ENCODE measurements around the gene GNPNAT1.
"Not testable (repeated sequence)": the region's sequence is repeated elsewhere in the genome, so short reads cannot be mapped to it uniquely, and the experiment has no call there.

GNPNAT1 gene

GRCh38 chr14:52729585-52729924 is 61.9 kb downstream of the GNPNAT1 start:
- DNase-seq (ENCODE audit: insufficient read length, low spot score) (no peak), FAIRE-seq (no peak)
- TF ChIP-seq POLR2A (IDR thresholded peaks at IDR 0.05; ENCODE audit: low read depth, low read length) = no peak

- not testable (repeated sequence) for DNase-seq (ENCODE audit: insufficient read length, low spot score); FAIRE-seq
These were observed 62.4 kb downstream of the GNPNAT1 start for GRCh38 chr14:52729035-52729434.

GRCh38 chr14:52727509-52727908 is 63.9 kb downstream of the GNPNAT1 start:
- FAIRE-seq; DNase-seq (ENCODE audit: insufficient read length, low spot score): not testable (repeated sequence)
